Skeletal muscle tissue (tissue), 4 donors: ENCODE results near the gene CHTF8. TPM values are rescaled to one million over a fixed set of nuclear protein-coding genes. Genes with fewer than 3 reads are reported as not detected.

Source experiments
- H3K27ac ChIP-seq: one replicate; pipeline ENCODE4 v1.7.0; 2013; ENCODE audit warnings: mild to moderate bottlenecking, low read depth, low read length, inconsistent platforms
- H3K27me3 ChIP-seq, 3 donors: one replicate each; pipeline ENCODE4 v1.7.0; 2013; ENCODE audit warnings: low read length in 3 of 3; ENCODE audit not compliant: control insufficient read depth in 3 of 3, insufficient read depth in 3 of 3
- H3K36me3 ChIP-seq, 3 donors: one replicate each; pipeline ENCODE4 v1.7.0; 2013; ENCODE audit warnings: low read length in 3 of 3; ENCODE audit not compliant: control insufficient read depth in 3 of 3, insufficient read depth in 3 of 3
- H3K4me1 ChIP-seq, 3 donors: one replicate each; pipeline ENCODE4 v1.7.0; 2013; ENCODE audit warnings: low read length in 3 of 3, mild to moderate bottlenecking in 3 of 3; ENCODE audit not compliant: control insufficient read depth in 3 of 3, insufficient read depth in 3 of 3
- H3K4me3 ChIP-seq, 3 donors: one replicate each; pipeline ENCODE4 v1.7.0; 2013; ENCODE audit warnings: low read length in 3 of 3
- H3K9ac ChIP-seq, 3 donors: one replicate each; pipeline ENCODE4 v1.7.0; 2013; ENCODE audit warnings: low read length in 3 of 3, mild to moderate bottlenecking in 3 of 3, moderate library complexity in 2 of 3, low read depth in 1 of 3
- H3K9me3 ChIP-seq, 3 donors: one replicate each; pipeline ENCODE4 v1.7.0; 2013; ENCODE audit warnings: low read length in 3 of 3; ENCODE audit not compliant: control insufficient read depth in 3 of 3
- total RNA-seq: library from RNA; depleted of rRNA; stranded (reverse); fragments of >200 nt; gene quantifications from one replicate; pipeline ENCODE4 v1.2.3, GENCODE V29; 2014
- donor health status: Osteomylitis.

Gene CHTF8
- total RNA-seq, 1 donor from 2014 or later, result 32.4 TPM

GRCh38 chr16:69114976-69115355 lies 17.4 kb downstream of the CHTF8 start:
- no peak overlapping the region for H3K9ac ChIP-seq
- H3K4me1 ChIP-seq, result peaks cover 22 to 34% (median 33%) of the 10 kb centered on the region in 3 donors
- peaks cover 41 to 52% (median 47%) of the 10 kb centered on the region in 3 donors for H3K36me3 ChIP-seq

GRCh38 chr16:69114346-69114975 lies 17.9 kb downstream of the CHTF8 start:
- peaks cover 38 to 53% (median 49%) of the 10 kb centered on the region in 3 donors for H3K36me3 ChIP-seq
- no peak overlapping the region for H3K9ac ChIP-seq
- H3K4me1 ChIP-seq, result peaks cover 22 to 33% (median 29%) of the 10 kb centered on the region in 3 donors
- no peak overlapping the region for H3K4me3 ChIP-seq
- no peak overlapping the region for H3K27ac ChIP-seq
- no peaks in the 10 kb centered on the region for H3K9me3 ChIP-seq
- peaks cover 0 to 4% (median 2%) of the 10 kb centered on the region in 3 donors for H3K27me3 ChIP-seq

More at GRCh38 chr16:69114976-69115355, 17.4 kb downstream of the CHTF8 start:
- Histone ChIP-seq H3K9me3 (no peaks in the 10 kb centered on the region), H3K27ac (no peak overlapping the region), H3K27me3 (no peaks in the 10 kb centered on the region), H3K4me3 (no peak overlapping the region)

- H3K4me3 ChIP-seq, result no peak overlapping the region
- H3K27ac ChIP-seq, result no peak overlapping the region
- H3K9ac ChIP-seq, result no peak overlapping the region
- H3K36me3 ChIP-seq, result peaks cover 29 to 46% (median 45%) of the 10 kb centered on the region in 3 donors
- H3K27me3 ChIP-seq, result peaks cover 3 to 12% (median 4%) of the 10 kb centered on the region in 3 donors
- peaks cover 20 to 28% (median 27%) of the 10 kb centered on the region in 3 donors for H3K4me1 ChIP-seq
- no peaks in the 10 kb centered on the region for H3K9me3 ChIP-seq
These were observed 19.2 kb downstream of the CHTF8 start for GRCh38 chr16:69113216-69113615.

GRCh38 chr16:69112285-69113129 lies 19.9 kb downstream of the CHTF8 start:
- H3K4me1 ChIP-seq, result peaks cover 25 to 35% (median 30%) of the 10 kb centered on the region in 3 donors
- no peak overlapping the region for H3K4me3 ChIP-seq
- peaks cover 3 to 17% (median 4%) of the 10 kb centered on the region in 3 donors for H3K27me3 ChIP-seq
- H3K9ac ChIP-seq, result no peak overlapping the region
- no peaks in the 10 kb centered on the region for H3K9me3 ChIP-seq
- no peak overlapping the region for H3K27ac ChIP-seq
- peaks cover 26 to 42% (median 39%) of the 10 kb centered on the region in 3 donors for H3K36me3 ChIP-seq

GRCh38 chr16:69111876-69112230 lies 20.5 kb downstream of the CHTF8 start:
- peaks cover 23 to 42% (median 39%) of the 10 kb centered on the region in 3 donors for H3K36me3 ChIP-seq

GRCh38 chr16:69111216-69111875 lies 21.0 kb downstream of the CHTF8 start:
- Histone ChIP-seq H3K27ac (no peak overlapping the region), H3K4me3 (no peak overlapping the region), H3K9ac (no peak overlapping the region), H3K36me3 (peaks cover 22 to 42% (median 39%) of the 10 kb centered on the region in 3 donors), H3K27me3 (peaks cover 3 to 17% (median 4%) of the 10 kb centered on the region in 3 donors), H3K9me3 (no peaks in the 10 kb centered on the region), H3K4me1 (peaks cover 27 to 36% (median 35%) of the 10 kb centered on the region in 3 donors)

More at GRCh38 chr16:69111876-69112230, 20.5 kb downstream of the CHTF8 start:
- Histone ChIP-seq H3K27me3 (peaks cover 3 to 17% (median 4%) of the 10 kb centered on the region in 3 donors), H3K4me1 (peaks cover 28 to 38% (median 34%) of the 10 kb centered on the region in 3 donors), H3K9me3 (no peaks in the 10 kb centered on the region), H3K4me3 (no peak overlapping the region), H3K9ac (no peak overlapping the region), H3K27ac (no peak overlapping the region)

- Histone ChIP-seq H3K27ac (no peak overlapping the region), H3K4me1 (peaks cover 23 to 39% (median 39%) of the 10 kb centered on the region in 3 donors), H3K27me3 (peaks cover 3 to 17% (median 4%) of the 10 kb centered on the region in 3 donors), H3K36me3 (peaks cover 17 to 41% (median 35%) of the 10 kb centered on the region in 3 donors), H3K9ac (no peak overlapping the region), H3K4me3 (no peak overlapping the region), H3K9me3 (no peaks in the 10 kb centered on the region)
These were observed 22.0 kb downstream of the CHTF8 start for GRCh38 chr16:69110406-69110805.

- Histone ChIP-seq H3K9ac (no peak overlapping the region), H3K9me3 (no peaks in the 10 kb centered on the region), H3K4me1 (peaks cover 25 to 41% (median 39%) of the 10 kb centered on the region in 3 donors), H3K4me3 (no peak overlapping the region), H3K36me3 (peaks cover 15 to 33% (median 27%) of the 10 kb centered on the region in 3 donors), H3K27me3 (peaks cover 3 to 17% (median 4%) of the 10 kb centered on the region in 3 donors), H3K27ac (no peak overlapping the region)
These were observed 22.7 kb downstream of the CHTF8 start for GRCh38 chr16:69109486-69110270.

- no peak overlapping the region for H3K9ac ChIP-seq
- no peak overlapping the region for H3K4me3 ChIP-seq
- peaks cover 25 to 41% (median 37%) of the 10 kb centered on the region in 3 donors for H3K4me1 ChIP-seq
- H3K36me3 ChIP-seq, result peaks cover 9 to 25% (median 20%) of the 10 kb centered on the region in 3 donors
- peaks cover 3 to 17% (median 4%) of the 10 kb centered on the region in 3 donors for H3K27me3 ChIP-seq
- H3K27ac ChIP-seq, result no peak overlapping the region
- no peaks in the 10 kb centered on the region for H3K9me3 ChIP-seq
These were observed 23.5 kb downstream of the CHTF8 start for GRCh38 chr16:69108905-69109252.
